H1 (cell line): Measurements from ENCODE around the gene PPP1R3F. TPM values are rescaled to one million over a fixed set of nuclear protein-coding genes. Genes with fewer than 3 reads are reported as not detected.
A peak's percentile ranks its signal among the peaks of the same experiment; 100 is the strongest.

Experiments used
- CTCF ChIA-PET: fragments of 300-600 bp; sonication (Branson Sonifier 250); formaldehyde crosslinking; loops from one replicate; lab custom pipeline; 2021; ENCODE audit not compliant: partially characterized antibody; lab: Charles Lee
- POLR2A ChIA-PET: fragments of 300-600 bp; sonication (Branson Sonifier 250); formaldehyde crosslinking; loops from one replicate; lab custom pipeline; 2021; ENCODE audit warnings: inconsistent platforms; ENCODE audit not compliant: partially characterized antibody; lab: Charles Lee
- DNase-seq, 2 experiments: peaks; one replicate each; pipeline versions ENCODE4 v3.0.0 to v3.0.0-alpha.2; 2010 to 2022; ENCODE audit warnings: low spot score in 2 of 2, low read depth in 1 of 2, mixed read lengths in 1 of 2
- FAIRE-seq: peaks from 2 replicates; lab custom pipeline; 2011; peaks lifted over from hg19 to GRCh38; lab: Jason Lieb, UNC
- H2AFZ ChIP-seq: 2 replicates; pipeline ENCODE4 v1.8.1; 2012; ENCODE audit warnings: low read length, inconsistent platforms
- H2AK5ac ChIP-seq: 2 replicates; pipeline ENCODE4 v1.6.1; 2013; ENCODE audit warnings: low read depth, low read length
- H2BK120ac ChIP-seq: replicated peaks from 2 replicates; pipeline ENCODE3; 2013; ENCODE audit warnings: low read depth, low read length, inconsistent platforms
- H2BK12ac ChIP-seq: 2 replicates; pipeline ENCODE4 v1.6.1; 2013; ENCODE audit warnings: low read depth, low read length
- H2BK15ac ChIP-seq: 2 replicates; pipeline ENCODE4 v1.6.1; 2013; ENCODE audit warnings: low read length
- H2BK20ac ChIP-seq: 2 replicates; pipeline ENCODE4 v1.6.1; 2013; ENCODE audit warnings: low read length
- H2BK5ac ChIP-seq: 2 replicates; pipeline ENCODE4 v1.6.1; 2013; ENCODE audit warnings: low read depth, low read length
- H3K14ac ChIP-seq: 2 replicates; pipeline ENCODE4 v1.6.1; 2013; ENCODE audit warnings: inconsistent platforms; ENCODE audit not compliant: insufficient read length
- H3K18ac ChIP-seq: 2 replicates; pipeline ENCODE4 v1.6.1; 2013; ENCODE audit warnings: low read length; ENCODE audit errors: extremely low read depth
- H3K23ac ChIP-seq: 2 replicates; pipeline ENCODE4 v1.6.1; 2013; ENCODE audit warnings: inconsistent platforms; ENCODE audit not compliant: insufficient read length
- H3K23me2 ChIP-seq: 2 replicates; pipeline ENCODE4 v1.6.1; 2013; ENCODE audit warnings: low read depth, low read length
- H3K27ac ChIP-seq: 2 replicates; pipeline ENCODE4 v1.6.1; 2011; ENCODE audit warnings: low read depth, low read length, inconsistent platforms
- H3K27me3 ChIP-seq, 4 experiments: replicated peaks in 1 of 4; 1 replicate in 1 of 4; 2 replicates in 3 of 4; pipeline versions ENCODE4 v1.6.1 to v1.8.1; 2011 to 2013; ENCODE audit warnings: low read length in 3 of 4, mild to moderate bottlenecking in 3 of 4, inconsistent platforms in 2 of 4, mixed read lengths in 2 of 4, moderate library complexity in 1 of 4; ENCODE audit not compliant: control insufficient read depth in 3 of 4, insufficient read depth in 3 of 4; ENCODE audit errors: extremely low read depth in 1 of 4
- H3K36me3 ChIP-seq, 4 experiments: 2 replicates each; pipeline versions ENCODE4 v1.6.1 to v1.8.1; 2011 to 2013; ENCODE audit warnings: mild to moderate bottlenecking in 4 of 4, low read length in 3 of 4, moderate library complexity in 2 of 4, control low read depth in 1 of 4, inconsistent platforms in 1 of 4; ENCODE audit not compliant: insufficient read depth in 4 of 4, control insufficient read depth in 2 of 4
- H3K4ac ChIP-seq: replicated peaks from 2 replicates; pipeline ENCODE3; 2013; ENCODE audit warnings: low read length, low read depth, mixed read lengths, inconsistent platforms; ENCODE audit not compliant: insufficient read length
- H3K4me1 ChIP-seq, 4 experiments: replicated peaks in 1 of 4; 1 replicate in 1 of 4; 2 replicates in 3 of 4; pipeline versions ENCODE4 v1.6.1 to v1.8.1; 2011 to 2013; ENCODE audit warnings: low read length in 3 of 4, inconsistent platforms in 2 of 4, mixed read lengths in 1 of 4; ENCODE audit not compliant: insufficient read depth in 4 of 4, control insufficient read depth in 3 of 4
- H3K4me2 ChIP-seq, 2 experiments: 2 replicates each; pipeline versions ENCODE4 v1.6.1 to v1.8.1; 2011 to 2013; ENCODE audit warnings: low read depth in 2 of 2, low read length in 2 of 2, control low read depth in 1 of 2, inconsistent platforms in 1 of 2, mild to moderate bottlenecking in 1 of 2; ENCODE audit not compliant: insufficient read depth in 1 of 2
- H3K4me3 ChIP-seq, 4 experiments: fragments of 200-600, 300-600 bp in 1 of 4; sonication (generic), shearing (Covaris generic), sonication (Bioruptor Twin) in 1 of 4; 2 replicates each; pipeline versions ENCODE4 v1.5.1 to v1.8.1; 2011 to 2016; ENCODE audit warnings: low read length in 4 of 4, low read depth in 3 of 4, control low read depth in 2 of 4, inconsistent platforms in 2 of 4, mild to moderate bottlenecking in 2 of 4, mixed read lengths in 1 of 4, moderate library complexity in 1 of 4; ENCODE audit not compliant: insufficient read depth in 2 of 4; ENCODE audit errors: extremely low read depth in 1 of 4
- H3K56ac ChIP-seq: replicated peaks from 2 replicates; pipeline ENCODE3; 2013; ENCODE audit warnings: low read depth, mild to moderate bottlenecking, mixed read lengths, low read length, inconsistent platforms; ENCODE audit not compliant: insufficient read length
- H3K79me1 ChIP-seq: 2 replicates; pipeline ENCODE4 v1.6.1; 2013; ENCODE audit warnings: low read depth, low read length, control low read depth
- H3K79me2 ChIP-seq, 2 experiments: 2 replicates each; pipeline versions ENCODE4 v1.6.1 to v1.8.1; 2012 to 2013; ENCODE audit warnings: low read length in 2 of 2, mild to moderate bottlenecking in 2 of 2, inconsistent platforms in 1 of 2; ENCODE audit not compliant: insufficient read depth in 2 of 2, control insufficient read depth in 1 of 2
- H3K9ac ChIP-seq, 4 experiments: replicated peaks in 1 of 4; 1 replicate in 1 of 4; 2 replicates in 3 of 4; pipeline versions ENCODE4 v1.6.1 to v1.8.1; 2011 to 2013; ENCODE audit warnings: low read depth in 3 of 4, low read length in 3 of 4, control low read depth in 2 of 4, mild to moderate bottlenecking in 2 of 4, moderate library complexity in 2 of 4, inconsistent platforms in 1 of 4; ENCODE audit errors: extremely low read depth in 1 of 4
- H3K9me3 ChIP-seq, 2 experiments: 2 replicates each; pipeline versions ENCODE4 v1.6.1 to v1.8.1; 2012 to 2013; ENCODE audit warnings: mild to moderate bottlenecking in 2 of 2, moderate library complexity in 2 of 2, control low read depth in 1 of 2, inconsistent platforms in 1 of 2, low read depth in 1 of 2, low read length in 1 of 2, mixed read lengths in 1 of 2; ENCODE audit not compliant: insufficient read depth in 2 of 2
- H4K20me1 ChIP-seq, 2 experiments: replicated peaks in 1 of 2; 2 replicates each; pipeline versions ENCODE3 to v1.8.1; 2011 to 2013; ENCODE audit warnings: inconsistent platforms in 2 of 2, low read length in 2 of 2, mild to moderate bottlenecking in 1 of 2; ENCODE audit not compliant: insufficient read depth in 2 of 2, control insufficient read depth in 1 of 2
- H4K5ac ChIP-seq: 2 replicates; pipeline ENCODE4 v1.6.1; 2013; ENCODE audit warnings: low read length, low read depth, mixed read lengths, inconsistent platforms; ENCODE audit not compliant: insufficient read length
- H4K8ac ChIP-seq: 2 replicates; pipeline ENCODE4 v1.8.0; 2013; ENCODE audit warnings: mild to moderate bottlenecking, moderate library complexity, low read length, inconsistent platforms; ENCODE audit not compliant: insufficient read depth; ENCODE audit errors: extremely low read depth
- H4K91ac ChIP-seq: replicated peaks from 2 replicates; pipeline ENCODE3; 2013; ENCODE audit warnings: low read length, mixed read lengths, inconsistent platforms; ENCODE audit not compliant: insufficient read length
- BACH1 ChIP-seq: IDR thresholded peaks from 2 replicates; pipeline ENCODE4 v1.6.1; 2012; ENCODE audit warnings: low read length, improper control_type of control experiment
- CBX5 ChIP-seq: fragments of 300-800, 300-1000 bp; sonication (generic); IDR thresholded peaks from 2 replicates; pipeline ENCODE4 v1.7.1; 2016; ENCODE audit warnings: antibody characterized with exemption, low read length, low read depth
- GABPA ChIP-seq: IDR thresholded peaks from 2 replicates; pipeline ENCODE4 v1.6.1; 2011; ENCODE audit warnings: mild to moderate bottlenecking, low read length, moderate library complexity, borderline replicate concordance; ENCODE audit not compliant: insufficient read depth
- GTF2F1 ChIP-seq: IDR thresholded peaks from 2 replicates; pipeline ENCODE4 v1.6.1; 2012; ENCODE audit warnings: low read depth, low read length, improper control_type of control experiment, borderline replicate concordance
- RAD21 ChIP-seq, 2 experiments: IDR thresholded peaks in 1 of 2; conservative IDR thresholded peaks in 1 of 2; 2 replicates each; pipeline ENCODE4 v1.6.1; 2011; ENCODE audit warnings: low read depth in 2 of 2, low read length in 2 of 2, improper control_type of control experiment in 1 of 2, inconsistent platforms in 1 of 2, mild to moderate bottlenecking in 1 of 2, moderate library complexity in 1 of 2
- RFX5 ChIP-seq: IDR thresholded peaks from 2 replicates; pipeline ENCODE4 v1.6.1; 2011; ENCODE audit warnings: low read depth, low read length, improper control_type of control experiment, borderline replicate concordance
- RXRA ChIP-seq: IDR thresholded peaks from 2 replicates; pipeline ENCODE4 v1.6.1; 2011; ENCODE audit warnings: low read depth, mild to moderate bottlenecking, low read length, moderate library complexity; ENCODE audit not compliant: insufficient read depth
- SIN3A ChIP-seq, 2 experiments: IDR thresholded peaks in 1 of 2; conservative IDR thresholded peaks in 1 of 2; 2 replicates each; pipeline ENCODE4 v1.6.1; 2011 to 2012; ENCODE audit warnings: low read length in 2 of 2, improper control_type of control experiment in 1 of 2, low read depth in 1 of 2, mild to moderate bottlenecking in 1 of 2
- SIRT6 ChIP-seq: IDR thresholded peaks from one replicate; pipeline ENCODE4 v1.7.1; 2012; ENCODE audit warnings: low read length, inconsistent platforms
- SIX5 ChIP-seq: IDR thresholded peaks from 2 replicates; pipeline ENCODE4 v1.6.1; 2011; ENCODE audit warnings: mild to moderate bottlenecking, low read depth, low read length
- WGBS, 2 experiments: shearing (Covaris generic) in 1 of 2; methylation state at CpG; one replicate each; pipeline versions ENCODE4 v1.1.6 to v1.1.7; 2013 to 2015; ENCODE audit warnings: low lambda C conversion rate in 2 of 2, mixed read lengths in 2 of 2, inconsistent platforms in 1 of 2, low coverage in 1 of 2, missing lambda C conversion rate in 1 of 2; ENCODE audit not compliant: insufficient replicate concordance in 2 of 2, insufficient coverage in 1 of 2, insufficient read length in 1 of 2; ENCODE audit errors: extremely low coverage in 1 of 2, missing lambda C conversion rate in 1 of 2; 5-methylcytosine and 5-hydroxymethylcytosine counted together
- polyA plus RNA-seq, 7 experiments: library from polyadenylated mRNA; depleted of rRNA in 3 of 7; stranded (reverse) in 5 of 7; unstranded in 2 of 7; fragments of >200 nt in 5 of 7; fragments of 200-250 nt in 2 of 7; gene quantifications; 1 replicate in 5 of 7; 2 replicates in 1 of 7; 4 replicates in 1 of 7; pipeline versions ENCODE4 v1.2.1 to v1.2.3, GENCODE V29; 2011 to 2013; ENCODE audit warnings: missing spikeins in 2 of 7, mixed read lengths in 2 of 7
- total RNA-seq: library from RNA; stranded (reverse); fragmentation: NEBNext Ultra II Directional; extraction: Animal tissue kit (Norgen Biotek cat#: 25700); gene quantifications from 2 replicates; pipeline ENCODE4 v1.2.1, GENCODE V29; 2021

Gene PPP1R3F
- total and polyA plus RNA-seq, 2 of the 8 experiments (the other 6 are each of a cell fraction or from before 2014, with no cell fraction given): 5.1 to 6.8 TPM

- FAIRE-seq (peak; percentile 88), DNase-seq (peak; percentile 83 to 85)
- H2BK15ac ChIP-seq: no peak overlapping the region
- H4K8ac ChIP-seq: peak overlapping the region; percentile 99; the same call in 1 of the 2 replicates
- peaks cover 2% of the 10 kb centered on the region; the same call in 1 of the 2 replicates for H3K79me1 ChIP-seq
- H3K79me2 ChIP-seq: peaks cover 12 to 38% of the 10 kb centered on the region in 2 experiments; a peak in 3 of 4 replicates
- peaks cover 0 to 13% of the 10 kb centered on the region in 2 experiments for H4K20me1 ChIP-seq
- peak overlapping the region; percentile 95 for H3K18ac ChIP-seq
- no peak overlapping the region for H2AK5ac ChIP-seq
- no peak overlapping the region for H2BK20ac ChIP-seq
- ChIA-PET CTCF (interaction anchor here (0.6 to 0.8 kb wide), 2 partner anchors 38 to 76 kb away, joined by 3 read pairs; no protein-coding TSS in a partner anchor), POLR2A (interaction anchor here (0.7 to 2.3 kb wide), 10 partner anchors 10 to 79 kb away, joined by 3 to 10 read pairs (median 6); partner anchors contain the start of gene CCDC22)
- H2BK5ac ChIP-seq: peak overlapping the region; percentile 99
- WGBS, 2 experiments: 1% methylated on average over 23 of the region's 45 CpGs; no CpG with 5 or more reads in 1 of the 2 experiments
- peak overlapping the region; percentile 95; the same call in 1 of the 2 replicates for H2BK12ac ChIP-seq
- peak overlapping the region; percentile 90; the same call in 1 of the 2 replicates for H2AFZ ChIP-seq
- H4K5ac ChIP-seq: peak overlapping the region; percentile 99
- peak overlapping the region; percentile 97 for H4K91ac ChIP-seq
- no peaks in the 10 kb centered on the region for H3K9me3 ChIP-seq
- no peak overlapping the region for H2BK120ac ChIP-seq
- H3K36me3 ChIP-seq: no peaks in the 10 kb centered on the region
- peaks cover 0 to 14% (median 5%) of the 10 kb centered on the region in 4 experiments; a peak in 4 of 7 replicates for H3K4me1 ChIP-seq
- peak overlapping the region; percentile 95 for H3K27ac ChIP-seq
- no peak overlapping the region for H3K23ac ChIP-seq
- H3K27me3 ChIP-seq: no peaks in the 10 kb centered on the region
- no peak overlapping the region for H3K14ac ChIP-seq
- peak overlapping the region; percentile 81 to 99 (median 94) for H3K9ac ChIP-seq
- peak overlapping the region; percentile 74 to 93 for H3K4me2 ChIP-seq
- peak overlapping the region; percentile 79 for H3K56ac ChIP-seq
- peak overlapping the region; percentile 47 to 99 (median 73) for H3K4me3 ChIP-seq
- H3K23me2 ChIP-seq: no peaks in the 10 kb centered on the region; the same call in 1 of the 2 replicates
- peak overlapping the region; percentile 91 for H3K4ac ChIP-seq
- TF ChIP-seq GABPA (no peak), SIRT6 (no peak), GTF2F1 (no peak), RXRA (no peak), SIX5 (no peak), RFX5 (no peak), CBX5 (no peak), RAD21 (IDR thresholded peaks at IDR 0.05 in 1 of 2, conservative IDR thresholded peaks at IDR 0.05 in 1 of 2; ENCODE audit: low read depth in 2 of 2, low read length in 2 of 2) (no peak), BACH1 (no peak), SIN3A (conservative IDR thresholded peaks at IDR 0.05 in 1 of 2, IDR thresholded peaks at IDR 0.05 in 1 of 2; ENCODE audit: low read depth in 1 of 2, low read length in 2 of 2) (0 out of 4 replicates have a peak, but pooled peaks of 1 of the 2 experiments have one; percentile 31)
These were observed 405 bp upstream of the PPP1R3F start for GRCh38 chrX:49269010-49269766.
